VCaP (cell line): ENCODE data around the gene KCNIP3.
"Not testable (repeated sequence)": the region's sequence is repeated elsewhere in the genome, so short reads cannot be mapped to it uniquely, and the experiment has no call there.

Experiments used
- H3K27ac ChIP-seq: fragments of 450-650 bp; 2 replicates; pipeline ENCODE4 v1.5.1; 2017
- CTCF ChIP-seq: fragments of 450-650 bp; conservative IDR thresholded peaks from 2 replicates; pipeline ENCODE4 v1.5.1; 2017; ENCODE audit warnings: mild to moderate bottlenecking, moderate library complexity

KCNIP3 gene

GRCh38 chr2:95266781-95267430 is 30.2 kb upstream of the KCNIP3 start:
- no peak overlapping the region for H3K27ac ChIP-seq
- no peak for TF ChIP-seq CTCF

- H3K27ac ChIP-seq: no peak overlapping the region
- no peak for TF ChIP-seq CTCF
These were observed 29.5 kb upstream of the KCNIP3 start for GRCh38 chr2:95267458-95268210.

DNA sequence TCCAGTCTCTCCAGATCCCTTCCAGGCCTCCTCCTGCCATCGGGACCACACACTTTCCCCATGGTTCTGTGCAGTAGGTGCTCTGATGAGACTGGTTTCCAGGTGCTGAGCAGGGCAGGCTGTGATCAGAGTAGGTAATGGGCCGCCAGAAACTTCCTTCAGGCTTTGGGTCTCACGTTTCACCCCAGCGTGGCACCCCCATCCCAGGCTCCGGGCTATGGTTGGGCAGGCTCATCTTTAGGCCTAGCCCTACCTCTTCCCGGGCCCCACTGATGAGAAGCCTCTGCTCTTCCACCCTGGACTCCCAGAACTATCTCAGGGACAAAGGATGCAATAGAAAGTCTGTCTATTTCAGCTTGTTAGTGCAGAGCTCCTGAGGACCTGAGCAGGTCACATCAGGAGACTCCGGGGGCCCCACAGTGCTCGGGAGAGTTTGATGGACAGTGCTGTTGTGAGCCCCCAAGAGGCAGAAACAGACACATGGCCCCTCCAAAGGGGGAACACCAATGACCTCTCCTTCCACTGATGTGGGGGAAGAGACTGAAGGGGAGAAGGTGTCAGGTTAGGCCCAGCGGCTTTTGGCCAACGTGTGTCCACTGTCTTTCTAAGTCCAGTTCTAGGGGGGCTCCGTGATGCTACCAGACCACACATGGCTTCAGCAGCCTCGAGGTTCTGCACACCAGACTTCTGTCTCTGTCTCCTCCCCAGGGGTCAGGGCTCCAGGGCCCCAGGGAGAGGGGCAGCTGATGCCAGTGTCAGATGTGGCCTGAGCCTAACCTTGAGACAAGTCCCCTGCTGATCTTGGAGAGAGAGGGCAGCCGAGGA is 28.7 kb upstream of the KCNIP3 start:
- TF ChIP-seq CTCF: no peak
- no peak overlapping the region for H3K27ac ChIP-seq

GRCh38 chr2:95269036-95269680 is 28.0 kb upstream of the KCNIP3 start:
- H3K27ac ChIP-seq: no peak overlapping the region
- no peak for TF ChIP-seq CTCF

DNA sequence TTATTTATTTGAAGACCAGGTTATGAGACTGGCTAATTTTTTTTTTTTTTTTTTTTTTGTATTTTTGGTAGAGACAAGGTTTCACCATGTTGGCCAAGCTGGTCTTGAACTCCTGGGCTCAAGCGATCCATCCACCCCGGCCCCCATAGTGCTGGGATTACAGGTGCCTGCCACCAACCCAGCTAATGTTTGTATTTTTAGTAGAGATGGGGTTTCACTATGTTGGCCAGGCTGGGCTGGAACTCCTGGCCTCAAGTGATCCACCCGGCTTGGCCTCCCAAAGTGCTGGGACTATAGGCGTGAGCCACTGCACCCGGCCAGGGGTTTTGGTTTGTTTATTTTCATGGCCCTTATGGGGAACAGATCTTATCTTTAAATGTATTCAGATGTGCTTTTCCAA is 27.4 kb upstream of the KCNIP3 start:
- not testable (repeated sequence) for H3K27ac ChIP-seq

DNA sequence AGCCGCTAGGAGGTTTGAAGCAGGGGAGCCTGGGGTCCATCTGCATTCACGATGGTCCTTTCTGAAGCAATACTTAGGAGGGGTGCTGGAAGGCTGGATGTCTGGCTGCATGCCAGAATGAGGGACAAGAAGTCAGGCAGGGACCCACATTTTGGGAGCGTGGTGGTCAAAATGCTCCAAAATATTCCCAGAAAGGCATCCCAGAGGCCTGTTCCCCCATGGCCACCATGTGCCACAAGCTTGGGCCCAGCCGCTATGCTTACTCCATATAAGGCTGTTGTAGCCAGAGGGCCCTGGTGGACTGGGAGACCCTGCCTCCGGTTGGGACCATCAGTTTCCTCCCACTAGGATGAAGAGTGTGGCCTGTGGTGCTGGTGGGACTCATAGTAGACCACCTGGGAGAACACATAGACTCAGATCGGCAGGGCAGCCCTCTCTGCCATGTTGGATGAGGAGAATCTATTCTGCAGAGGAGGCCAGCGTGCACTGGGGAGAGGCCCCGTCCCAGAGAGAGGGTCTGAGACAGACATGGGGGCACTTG is 26.5 kb upstream of the KCNIP3 start:
- no peak overlapping the region for H3K27ac ChIP-seq
- TF ChIP-seq CTCF: no peak

DNA sequence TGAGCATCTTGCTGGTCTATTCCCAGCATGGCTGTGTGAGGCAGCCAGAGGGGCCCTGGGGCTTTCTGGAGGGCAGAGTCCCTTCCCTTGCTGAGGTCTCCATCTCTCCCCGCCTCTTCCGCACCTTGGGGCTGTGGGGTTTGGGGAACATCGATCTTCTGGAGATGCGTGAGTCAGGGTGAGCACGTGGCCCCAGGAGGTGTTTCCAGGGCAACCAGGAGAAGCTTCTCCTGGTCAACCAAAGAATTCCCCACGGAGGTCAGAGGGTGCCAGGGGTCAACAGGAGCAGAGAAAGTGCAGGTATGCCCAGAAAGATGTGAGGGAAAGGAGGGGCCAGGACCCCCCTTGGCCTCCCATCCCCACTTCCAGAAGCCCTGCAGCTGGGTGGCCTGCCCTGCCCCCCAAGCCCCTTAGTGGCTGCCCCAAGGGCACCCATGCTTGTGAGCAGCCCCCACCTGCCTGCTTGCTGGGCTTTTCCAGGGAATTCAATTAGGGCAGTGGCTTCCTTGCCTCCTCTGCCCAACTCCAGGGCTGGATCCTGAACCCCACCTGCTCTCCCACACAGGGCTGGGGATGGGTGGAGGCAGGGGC is 25.7 kb upstream of the KCNIP3 start:
- TF ChIP-seq CTCF: no peak
- H3K27ac ChIP-seq: no peak overlapping the region
